IMR-90 (cell line): ENCODE results near the gene PAEP. TPM values are rescaled to one million over a fixed set of nuclear protein-coding genes. Genes with fewer than 3 reads are reported as not detected.

ENCODE experiments used
- ATAC-seq: fragments of 200-7000 bp; cut with Tn5 transposase; 2 replicates; pipeline ENCODE4 v1.9.1; 2020; ENCODE audit warnings: low read depth, mild to moderate bottlenecking, moderate library complexity
- BruUV-seq: library from RNA; stranded (reverse); fragments of 400-500 nt; replicated peaks from 2 replicates; lab custom pipeline; 2021; lab: Mats Ljungman, UMichigan
- CTCF ChIA-PET: fragments of 300-600 bp; formaldehyde crosslinking; extraction: SDS; loops from one replicate; lab custom pipeline; 2021; ENCODE audit warnings: antibody characterized with exemption; lab: Yijun Ruan, JAX
- POLR2A ChIA-PET: fragments of 300-600 bp; sonication (Branson Sonifier 250); formaldehyde crosslinking; loops from one replicate; lab custom pipeline; 2022; ENCODE audit warnings: antibody characterized with exemption; ENCODE audit not compliant: unreplicated experiment; lab: Charles Lee
- DNase-seq: peaks from one replicate; pipeline ENCODE4 v3.0.0; 2013
- H2AFZ ChIP-seq: replicated peaks from 2 replicates; pipeline ENCODE3; 2013; ENCODE audit warnings: low read length, mild to moderate bottlenecking; ENCODE audit not compliant: poor library complexity
- H2AK5ac ChIP-seq: 2 replicates; pipeline ENCODE4 v1.6.1; 2013; ENCODE audit warnings: low read depth, low read length, inconsistent platforms
- H2AK9ac ChIP-seq: replicated peaks from 2 replicates; pipeline ENCODE3; 2013; ENCODE audit warnings: mild to moderate bottlenecking, low read depth, low read length, moderate library complexity; ENCODE audit not compliant: poor library complexity
- H2BK120ac ChIP-seq: 2 replicates; pipeline ENCODE4 v1.6.1; 2013; ENCODE audit warnings: low read depth, low read length, inconsistent platforms
- H2BK15ac ChIP-seq: 3 replicates; pipeline ENCODE4 v1.6.1; 2013; ENCODE audit warnings: low read depth, low read length, inconsistent platforms
- H2BK20ac ChIP-seq: 2 replicates; pipeline ENCODE4 v1.6.1; 2013; ENCODE audit warnings: low read depth, mild to moderate bottlenecking, inconsistent platforms, low read length, moderate library complexity
- H2BK5ac ChIP-seq: 2 replicates; pipeline ENCODE4 v1.6.1; 2013; ENCODE audit warnings: mild to moderate bottlenecking, low read depth, low read length, inconsistent platforms; ENCODE audit not compliant: poor library complexity, severe bottlenecking
- H3K14ac ChIP-seq: replicated peaks from 2 replicates; pipeline ENCODE4 v1.6.1; 2013; ENCODE audit warnings: low read depth, low read length, inconsistent platforms
- H3K18ac ChIP-seq: 2 replicates; pipeline ENCODE4 v1.6.1; 2013; ENCODE audit warnings: low read depth, low read length, control low read depth
- H3K23ac ChIP-seq: 2 replicates; pipeline ENCODE4 v1.6.1; 2013; ENCODE audit warnings: low read depth, low read length, inconsistent platforms
- H3K27ac ChIP-seq: 2 replicates; pipeline ENCODE4 v1.5.1; 2013; ENCODE audit warnings: mild to moderate bottlenecking, control low read depth, low read length; ENCODE audit not compliant: insufficient read depth
- H3K27me3 ChIP-seq: 2 replicates; pipeline ENCODE4 v1.6.1; 2013; ENCODE audit warnings: low read length; ENCODE audit not compliant: control insufficient read depth, insufficient read depth
- H3K36me3 ChIP-seq: 2 replicates; pipeline ENCODE4 v1.6.1; 2013; ENCODE audit warnings: low read length, mixed read lengths; ENCODE audit not compliant: control insufficient read depth, insufficient read depth
- H3K4ac ChIP-seq: 2 replicates; pipeline ENCODE4 v1.6.1; 2013; ENCODE audit warnings: low read depth, low read length, inconsistent platforms
- H3K4me1 ChIP-seq: 2 replicates; pipeline ENCODE4 v1.6.1; 2013; ENCODE audit warnings: low read length, mixed read lengths; ENCODE audit not compliant: control insufficient read depth, insufficient read depth
- H3K4me2 ChIP-seq: 2 replicates; pipeline ENCODE4 v1.6.1; 2013; ENCODE audit warnings: low read depth, mild to moderate bottlenecking, control low read depth, low read length, moderate library complexity
- H3K4me3 ChIP-seq: 2 replicates; pipeline ENCODE4 v1.5.1; 2013; ENCODE audit warnings: low read depth, mild to moderate bottlenecking, control low read depth, low read length, moderate library complexity; ENCODE audit not compliant: insufficient read depth
- H3K56ac ChIP-seq: 2 replicates; pipeline ENCODE4 v1.6.1; 2013; ENCODE audit warnings: low read length, inconsistent platforms; ENCODE audit not compliant: insufficient read depth; ENCODE audit errors: extremely low read depth
- H3K79me1 ChIP-seq, 2 experiments: 2 replicates each; pipeline ENCODE4 v1.6.1; 2013; ENCODE audit warnings: low read length in 2 of 2, inconsistent platforms in 1 of 2, low read depth in 1 of 2
- H3K9ac ChIP-seq: 2 replicates; pipeline ENCODE4 v1.6.1; 2013; ENCODE audit warnings: low read depth, low read length, control low read depth
- H3K9me1 ChIP-seq: 2 replicates; pipeline ENCODE4 v1.6.1; 2013; ENCODE audit warnings: low read length, inconsistent platforms; ENCODE audit not compliant: insufficient read depth
- H3K9me3 ChIP-seq: 2 replicates; pipeline ENCODE4 v1.6.1; 2013; ENCODE audit warnings: low read length; ENCODE audit not compliant: control insufficient read depth, insufficient read depth
- H4K20me1 ChIP-seq: 2 replicates; pipeline ENCODE4 v1.6.1; 2013; ENCODE audit warnings: low read length, inconsistent platforms; ENCODE audit not compliant: insufficient read depth
- H4K5ac ChIP-seq: 2 replicates; pipeline ENCODE4 v1.6.1; 2013; ENCODE audit warnings: mild to moderate bottlenecking, low read depth, low read length, control low read depth
- H4K8ac ChIP-seq, 2 experiments: 2 replicates each; pipeline ENCODE4 v1.6.1; 2013; ENCODE audit warnings: low read depth in 2 of 2, low read length in 2 of 2, control low read depth in 1 of 2, inconsistent platforms in 1 of 2
- H4K91ac ChIP-seq: 2 replicates; pipeline ENCODE4 v1.6.1; 2013; ENCODE audit warnings: low read depth, low read length, inconsistent platforms; ENCODE audit not compliant: insufficient read depth
- BHLHE40 ChIP-seq: fragments of 150-350 bp; IDR thresholded peaks from 2 replicates; pipeline ENCODE4 v1.6.1; 2016; ENCODE audit warnings: mild to moderate bottlenecking, low read depth, low read length
- CEBPB ChIP-seq: IDR thresholded peaks from 2 replicates; pipeline ENCODE4 v1.6.1; 2012; ENCODE audit warnings: low read depth, low read length, improper control_type of control experiment
- CHD1 ChIP-seq: IDR thresholded peaks from 2 replicates; pipeline ENCODE4 v1.6.1; 2012; ENCODE audit warnings: low read depth, low read length, improper control_type of control experiment
- FOS ChIP-seq: fragments of 150-350 bp; IDR thresholded peaks from 2 replicates; pipeline ENCODE4 v1.6.1; 2016; ENCODE audit warnings: low read depth, low read length
- MAFK ChIP-seq: IDR thresholded peaks from 2 replicates; pipeline ENCODE4 v1.6.1; 2012; ENCODE audit warnings: low read depth, low read length, improper control_type of control experiment
- MAZ ChIP-seq: IDR thresholded peaks from 2 replicates; pipeline ENCODE4 v1.6.1; 2012; ENCODE audit warnings: low read depth, mild to moderate bottlenecking, low read length, improper control_type of control experiment, moderate library complexity, borderline replicate concordance
- MXI1 ChIP-seq: IDR thresholded peaks from 2 replicates; pipeline ENCODE4 v1.6.1; 2012; ENCODE audit warnings: low read depth, mild to moderate bottlenecking, low read length, moderate library complexity, borderline replicate concordance
- NFE2L2 ChIP-seq: fragments of 150-350 bp; IDR thresholded peaks from 2 replicates; pipeline ENCODE4 v1.6.1; 2016; ENCODE audit warnings: low read depth, mild to moderate bottlenecking, low read length
- POLR2A ChIP-seq: IDR thresholded peaks from 2 replicates; pipeline ENCODE4 v1.6.1; 2012; ENCODE audit warnings: mild to moderate bottlenecking, low read depth, low read length
- RAD21 ChIP-seq: IDR thresholded peaks from 2 replicates; pipeline ENCODE4 v1.6.1; 2012; ENCODE audit warnings: low read length, improper control_type of control experiment
- RCOR1 ChIP-seq: IDR thresholded peaks from 2 replicates; pipeline ENCODE4 v1.6.1; 2012; ENCODE audit warnings: mild to moderate bottlenecking, low read length, improper control_type of control experiment; ENCODE audit not compliant: insufficient replicate concordance
- RFX5 ChIP-seq: IDR thresholded peaks from 2 replicates; pipeline ENCODE4 v1.8.0; 2012; ENCODE audit warnings: low read depth, mild to moderate bottlenecking, low read length, moderate library complexity
- SMC3 ChIP-seq: fragments of 150-350 bp; IDR thresholded peaks from 2 replicates; pipeline ENCODE4 v1.6.1; 2016; ENCODE audit warnings: low read depth, mild to moderate bottlenecking, antibody characterized with exemption, low read length, moderate library complexity
- WGBS, 2 experiments: methylation state at CpG; one replicate each; pipeline versions ENCODE4 v1.1.5 to v1.1.7; 2013; ENCODE audit warnings: missing lambda C conversion rate in 2 of 2; ENCODE audit not compliant: insufficient read length in 1 of 2; ENCODE audit errors: extremely low coverage in 2 of 2; 5-methylcytosine and 5-hydroxymethylcytosine counted together
- dilution Hi-C: fragments of 300-500 bp; cut with HindIII; formaldehyde crosslinking; loops from one replicate; pipeline ENCODE4 v1.14.3; 2018; ENCODE audit warnings: low sequenced_read_pairs; ENCODE audit not compliant: unreplicated experiment
- in situ Hi-C: fragments of 300-500 bp; cut with MboI; formaldehyde crosslinking; loops from 3 replicates; pipeline ENCODE4 v1.14.3; 2019; ENCODE audit warnings: low sequenced_read_pairs, inconsistent platforms, mixed read lengths
- intact Hi-C: fragments of 100-400 bp; cut with micrococcal nuclease; formaldehyde crosslinking; loops from 2 replicates; pipeline ENCODE4 v1.10.0; 2022
- polyA plus RNA-seq, 3 experiments: library from polyadenylated mRNA; depleted of rRNA; stranded (reverse); fragments of >200 nt; gene quantifications; 2 replicates each; pipeline ENCODE4 v1.2.3, GENCODE V29; 2012; ENCODE audit warnings: low replicate concordance in 1 of 3
- total RNA-seq: library from RNA; depleted of rRNA; stranded (reverse); fragments of >200 nt; gene quantifications from 2 replicates; pipeline ENCODE4 v1.2.3, GENCODE V29; 2012
- TF ChIP-seq, protein P1 (sequence below): conservative IDR thresholded peaks from 2 replicates; pipeline ENCODE4 v1.5.1; 2012; ENCODE audit warnings: mild to moderate bottlenecking, low read depth, low read length, improper control_type of control experiment
- TF ChIP-seq, protein P2 (sequence below): fragments of 150-350 bp; IDR thresholded peaks from 2 replicates; pipeline ENCODE4 v1.6.1; 2016; ENCODE audit warnings: low read depth, mild to moderate bottlenecking, low read length, moderate library complexity, borderline replicate concordance
- TF ChIP-seq, protein P3 (sequence below): fragments of 150-350 bp; IDR thresholded peaks from 2 replicates; pipeline ENCODE4 v1.6.1; 2017; ENCODE audit warnings: mild to moderate bottlenecking, antibody characterized with exemption, low read length, low read depth

Gene PAEP
- total and polyA plus RNA-seq, 2 of the 4 experiments (the other 2 are of a cell fraction), result not detected

DNA sequence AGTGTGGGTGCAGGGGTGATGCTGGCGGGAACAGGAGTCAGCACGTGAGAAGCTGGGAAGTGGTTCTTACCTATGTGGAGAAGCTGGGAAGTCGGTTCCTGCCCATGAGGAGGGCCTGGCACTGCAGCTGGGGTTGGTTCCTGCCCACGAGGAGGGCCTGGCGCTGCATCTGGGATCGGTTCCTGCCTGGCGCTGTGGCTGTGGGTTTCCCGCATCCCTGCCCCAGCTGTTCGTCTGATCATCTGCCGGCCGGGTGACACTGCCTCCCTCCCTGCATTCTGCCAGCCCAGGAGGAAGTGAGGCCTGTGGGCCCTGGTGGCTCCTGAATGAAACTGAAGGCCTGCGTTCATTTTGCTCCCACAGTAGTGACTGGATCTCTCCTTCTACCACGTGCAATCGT lies 10.5 kb upstream of the PAEP start:
- Histone ChIP-seq H4K20me1 (no peaks in the 10 kb centered on the region), H2AK5ac (no peak overlapping the region), H4K8ac (no peak overlapping the region), H3K23ac (no peak overlapping the region), H3K4me1 (no peaks in the 10 kb centered on the region), H3K79me1 (no peaks in the 10 kb centered on the region), H3K9me1 (no peaks in the 10 kb centered on the region), H3K14ac (no peak overlapping the region), H3K56ac (no peak overlapping the region), H3K27ac (no peak overlapping the region), H3K9ac (no peak overlapping the region), H3K18ac (no peak overlapping the region), H3K27me3 (no peaks in the 10 kb centered on the region; the same call in 1 of the 2 replicates), H2BK15ac (no peak overlapping the region), H2AFZ (no peak overlapping the region), H2BK5ac (no peak overlapping the region), H2AK9ac (no peak overlapping the region), H4K5ac (no peak overlapping the region), H3K4ac (no peak overlapping the region), H2BK20ac (no peak overlapping the region), H3K9me3 (no peaks in the 10 kb centered on the region), H3K36me3 (no peaks in the 10 kb centered on the region), H2BK120ac (no peak overlapping the region), H4K91ac (no peak overlapping the region), H3K4me3 (no peak overlapping the region), H3K4me2 (no peak overlapping the region)
- CTCF ChIA-PET, result no interaction called here
- in situ Hi-C loops (no loop called here), dilution Hi-C loops (no loop called here), intact Hi-C loops (no loop called here)
- no TSS peak for BruUV-seq
- no peak for DNase-seq
- WGBS, 2 experiments, result 79% methylated on average over 6 of the region's 14 CpGs; no CpG with 5 or more reads in 1 of the 2 experiments
- ATAC-seq, result no peak
- TF ChIP-seq SMC3 (no peak), POLR2A (no peak), MAZ (no peak), RFX5 (no peak), CHD1 (no peak), RAD21 (no peak), CEBPB (no peak), BHLHE40 (no peak), MXI1 (no peak), MAFK (no peak), NFE2L2 (no peak), RCOR1 (no peak), FOS (no peak)
- TF ChIP-seq, protein P1, sequence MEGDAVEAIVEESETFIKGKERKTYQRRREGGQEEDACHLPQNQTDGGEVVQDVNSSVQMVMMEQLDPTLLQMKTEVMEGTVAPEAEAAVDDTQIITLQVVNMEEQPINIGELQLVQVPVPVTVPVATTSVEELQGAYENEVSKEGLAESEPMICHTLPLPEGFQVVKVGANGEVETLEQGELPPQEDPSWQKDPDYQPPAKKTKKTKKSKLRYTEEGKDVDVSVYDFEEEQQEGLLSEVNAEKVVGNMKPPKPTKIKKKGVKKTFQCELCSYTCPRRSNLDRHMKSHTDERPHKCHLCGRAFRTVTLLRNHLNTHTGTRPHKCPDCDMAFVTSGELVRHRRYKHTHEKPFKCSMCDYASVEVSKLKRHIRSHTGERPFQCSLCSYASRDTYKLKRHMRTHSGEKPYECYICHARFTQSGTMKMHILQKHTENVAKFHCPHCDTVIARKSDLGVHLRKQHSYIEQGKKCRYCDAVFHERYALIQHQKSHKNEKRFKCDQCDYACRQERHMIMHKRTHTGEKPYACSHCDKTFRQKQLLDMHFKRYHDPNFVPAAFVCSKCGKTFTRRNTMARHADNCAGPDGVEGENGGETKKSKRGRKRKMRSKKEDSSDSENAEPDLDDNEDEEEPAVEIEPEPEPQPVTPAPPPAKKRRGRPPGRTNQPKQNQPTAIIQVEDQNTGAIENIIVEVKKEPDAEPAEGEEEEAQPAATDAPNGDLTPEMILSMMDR, result no peak
- TF ChIP-seq, protein P2, sequence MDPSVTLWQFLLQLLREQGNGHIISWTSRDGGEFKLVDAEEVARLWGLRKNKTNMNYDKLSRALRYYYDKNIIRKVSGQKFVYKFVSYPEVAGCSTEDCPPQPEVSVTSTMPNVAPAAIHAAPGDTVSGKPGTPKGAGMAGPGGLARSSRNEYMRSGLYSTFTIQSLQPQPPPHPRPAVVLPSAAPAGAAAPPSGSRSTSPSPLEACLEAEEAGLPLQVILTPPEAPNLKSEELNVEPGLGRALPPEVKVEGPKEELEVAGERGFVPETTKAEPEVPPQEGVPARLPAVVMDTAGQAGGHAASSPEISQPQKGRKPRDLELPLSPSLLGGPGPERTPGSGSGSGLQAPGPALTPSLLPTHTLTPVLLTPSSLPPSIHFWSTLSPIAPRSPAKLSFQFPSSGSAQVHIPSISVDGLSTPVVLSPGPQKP, result no peak
- TF ChIP-seq, protein P3, sequence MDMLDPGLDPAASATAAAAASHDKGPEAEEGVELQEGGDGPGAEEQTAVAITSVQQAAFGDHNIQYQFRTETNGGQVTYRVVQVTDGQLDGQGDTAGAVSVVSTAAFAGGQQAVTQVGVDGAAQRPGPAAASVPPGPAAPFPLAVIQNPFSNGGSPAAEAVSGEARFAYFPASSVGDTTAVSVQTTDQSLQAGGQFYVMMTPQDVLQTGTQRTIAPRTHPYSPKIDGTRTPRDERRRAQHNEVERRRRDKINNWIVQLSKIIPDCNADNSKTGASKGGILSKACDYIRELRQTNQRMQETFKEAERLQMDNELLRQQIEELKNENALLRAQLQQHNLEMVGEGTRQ, result no peak
- POLR2A ChIA-PET, result no interaction called here
